CD8-positive, alpha-beta memory T cell (primary cell): Measurements from ENCODE around the gene SMG7. TPM values are rescaled to one million over a fixed set of nuclear protein-coding genes. Genes with fewer than 3 reads are reported as not detected.

Experiments
- CTCF ChIA-PET: fragments of 350-600 bp; sonication (Branson Sonifier 250); formaldehyde crosslinking; loops from one replicate; lab custom pipeline; 2021; ENCODE audit warnings: antibody characterized with exemption; lab: Charles Lee
- POLR2A ChIA-PET: fragments of 350-600 bp; sonication (Branson Sonifier 250); formaldehyde crosslinking; loops from one replicate; lab custom pipeline; 2021; ENCODE audit warnings: antibody characterized with exemption; lab: Charles Lee
- DNase-seq, 5 donors: peaks; one replicate each; pipeline versions ENCODE4 v3.0.0 to v3.0.0-alpha.2; 2020 to 2022; ENCODE audit warnings: mixed read lengths in 1 of 5
- H3K27ac ChIP-seq: one replicate; pipeline ENCODE4 v1.7.0; 2013; ENCODE audit warnings: low read depth, mild to moderate bottlenecking, low read length, moderate library complexity
- H3K27me3 ChIP-seq: 2 replicates; pipeline ENCODE4 v1.7.0; 2013; ENCODE audit warnings: low read length, mild to moderate bottlenecking; ENCODE audit not compliant: insufficient read depth, poor library complexity, severe bottlenecking
- H3K36me3 ChIP-seq: 2 replicates; pipeline ENCODE4 v1.7.0; 2013; ENCODE audit warnings: mild to moderate bottlenecking, low read length, moderate library complexity; ENCODE audit not compliant: insufficient read depth
- H3K4me1 ChIP-seq: 2 replicates; pipeline ENCODE4 v1.7.0; 2013; ENCODE audit warnings: mild to moderate bottlenecking, low read length, moderate library complexity; ENCODE audit not compliant: insufficient read depth
- H3K4me3 ChIP-seq: 2 replicates; pipeline ENCODE4 v1.7.0; 2013; ENCODE audit warnings: mild to moderate bottlenecking, low read length
- H3K9me3 ChIP-seq: 2 replicates; pipeline ENCODE4 v1.7.0; 2013; ENCODE audit warnings: mild to moderate bottlenecking, low read length
- H3K27ac Mint-ChIP-seq, 8 donors: one replicate each; pipeline ENCODE4 v1.8.0; 2020 to 2021; ENCODE audit warnings: mixed read lengths in 8 of 8, mild to moderate bottlenecking in 6 of 8, inconsistent platforms in 3 of 8, moderate library complexity in 3 of 8
- H3K27me3 Mint-ChIP-seq, 2 donors: one replicate each; pipeline ENCODE4 v1.8.0; 2020 to 2021; ENCODE audit warnings: mixed read lengths in 2 of 2, mild to moderate bottlenecking in 1 of 2, moderate library complexity in 1 of 2
- H3K36me3 Mint-ChIP-seq, 3 donors: one replicate each; pipeline ENCODE4 v1.8.0; 2020 to 2021; ENCODE audit warnings: mixed read lengths in 3 of 3, inconsistent platforms in 1 of 3, mild to moderate bottlenecking in 1 of 3
- H3K4me1 Mint-ChIP-seq, 3 donors: one replicate each; pipeline ENCODE4 v1.8.0; 2020 to 2021; ENCODE audit warnings: mixed read lengths in 3 of 3, inconsistent platforms in 1 of 3, mild to moderate bottlenecking in 1 of 3
- H3K4me3 Mint-ChIP-seq, 7 donors: one replicate each; pipeline ENCODE4 v1.8.0; 2020 to 2021; ENCODE audit warnings: mixed read lengths in 7 of 7, mild to moderate bottlenecking in 6 of 7, moderate library complexity in 4 of 7, inconsistent platforms in 2 of 7
- H3K9me3 Mint-ChIP-seq, 5 donors: one replicate each; pipeline ENCODE4 v1.8.0; 2020 to 2022; ENCODE audit warnings: mixed read lengths in 5 of 5, mild to moderate bottlenecking in 3 of 5, moderate library complexity in 2 of 5, inconsistent platforms in 1 of 5
- polyA plus RNA-seq: library from polyadenylated mRNA; unstranded; fragments of 300-500 nt; fragmentation: Illumina TruSeq; gene quantifications from one replicate; pipeline ENCODE4 v1.2.3, GENCODE V29; 2021
- total RNA-seq, 2 experiments: library from RNA; stranded (reverse); gene quantifications; one replicate each; pipeline ENCODE4 v1.2.3, GENCODE V29; 2021

The SMG7 gene
- total and polyA plus RNA-seq, 3 experiments from 2014 or later, result 30.5 to 74.7 (median 72.7) TPM

DNA sequence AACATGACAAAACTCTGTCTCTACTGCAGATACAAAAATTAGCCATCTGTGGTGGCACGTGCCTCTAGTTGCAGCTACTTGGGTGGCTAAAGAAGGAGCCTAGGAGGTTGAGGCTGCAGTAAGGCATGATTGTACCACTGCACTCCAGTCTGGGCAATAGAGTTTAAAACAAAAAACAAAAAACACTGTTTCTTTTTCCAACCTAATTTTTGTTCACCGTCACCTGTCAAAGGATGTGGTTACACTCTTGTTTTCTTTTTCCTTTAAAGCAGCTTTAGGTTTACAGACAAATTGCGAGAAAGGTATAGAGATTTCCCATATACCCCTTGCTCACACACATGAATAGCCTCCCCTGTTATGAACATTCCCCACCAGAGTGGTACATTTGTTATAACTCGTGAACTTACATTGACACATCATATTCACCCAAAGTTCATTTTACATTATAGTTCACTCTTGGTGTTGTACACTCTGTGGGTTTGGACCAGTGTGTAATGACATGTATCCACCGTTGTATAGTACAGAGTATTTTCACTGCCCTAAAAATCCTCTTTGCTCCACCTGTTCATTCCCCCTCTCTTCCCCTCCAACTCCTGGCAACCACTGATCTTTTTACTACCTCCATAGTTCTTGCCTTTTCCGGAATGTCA, 26.2 kb downstream of the SMG7 start:
- peak overlapping the region; percentile 24 to 77 (median 67) for H3K27ac Mint-ChIP-seq
- Histone ChIP-seq H3K4me1 (peaks cover 38% of the 10 kb centered on the region), H3K27ac (no peak overlapping the region), H3K36me3 (no peaks in the 10 kb centered on the region), H3K9me3 (no peaks in the 10 kb centered on the region), H3K27me3 (no peaks in the 10 kb centered on the region), H3K4me3 (no peak overlapping the region)
- peaks cover 0 to 2% (median 2%) of the 10 kb centered on the region in 3 donors for H3K36me3 Mint-ChIP-seq
- H3K27me3 Mint-ChIP-seq, result no peaks in the 10 kb centered on the region
- H3K4me1 Mint-ChIP-seq, result peaks cover 61 to 93% (median 85%) of the 10 kb centered on the region in 3 donors
- POLR2A ChIA-PET, result no interaction called here
- peak in 1 of 5 donors; percentile 12 for DNase-seq
- H3K4me3 Mint-ChIP-seq, result peak overlapping the region in 6 of 7 donors; percentile 42 to 54 (median 52)
- H3K9me3 Mint-ChIP-seq, result no peaks in the 10 kb centered on the region
- CTCF ChIA-PET, result no interaction called here

DNA sequence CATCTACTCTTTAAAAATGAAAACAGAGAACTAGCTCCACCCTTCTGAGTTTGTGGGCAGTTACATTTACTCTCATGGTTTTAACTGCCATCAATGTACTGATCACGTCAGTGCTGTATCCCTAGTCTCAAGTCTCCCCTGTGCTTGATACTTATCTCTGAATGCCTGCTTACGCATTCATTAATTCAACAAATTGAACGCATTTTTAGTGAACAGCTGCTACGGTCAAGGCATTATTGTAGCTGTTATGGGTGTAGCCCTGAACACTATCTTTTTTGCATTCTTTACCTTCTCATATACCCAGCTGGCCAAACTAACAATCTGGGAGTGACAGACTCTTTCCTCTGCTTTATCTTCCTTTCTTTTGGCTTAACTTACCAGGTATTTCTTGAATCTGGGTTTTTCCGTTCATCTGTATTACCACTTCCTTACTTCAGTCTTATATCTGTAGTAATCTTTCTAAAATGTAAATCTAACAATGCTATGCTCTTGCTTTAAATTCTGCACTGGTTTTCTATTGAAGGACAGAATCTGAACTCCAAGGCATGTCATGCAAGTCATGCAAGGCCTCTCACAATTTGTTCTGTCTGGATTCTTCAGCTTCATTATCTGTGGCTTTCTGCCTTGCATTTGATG, 33.3 kb downstream of the SMG7 start:
- no peak overlapping the region for H3K27ac ChIP-seq
- Mint-ChIP-seq H3K27ac (no peak overlapping the region), H3K4me1 (peaks cover 24 to 50% (median 35%) of the 10 kb centered on the region in 3 donors), H3K4me3 (no peak overlapping the region), H3K36me3 (peaks cover 0 to 5% (median 2%) of the 10 kb centered on the region in 3 donors), H3K9me3 (no peaks in the 10 kb centered on the region), H3K27me3 (no peaks in the 10 kb centered on the region)
- ChIA-PET POLR2A (no interaction called here), CTCF (interaction anchor here (1.3 kb wide), 1 partner anchor 17 kb away, joined by 3 read pairs; no protein-coding TSS in a partner anchor)
- peaks cover 6% of the 10 kb centered on the region for H3K4me1 ChIP-seq
- no peaks in the 10 kb centered on the region for H3K36me3 ChIP-seq
- H3K27me3 ChIP-seq, result no peaks in the 10 kb centered on the region
- no peak for DNase-seq
- H3K4me3 ChIP-seq, result no peak overlapping the region
- H3K9me3 ChIP-seq, result no peaks in the 10 kb centered on the region

DNA sequence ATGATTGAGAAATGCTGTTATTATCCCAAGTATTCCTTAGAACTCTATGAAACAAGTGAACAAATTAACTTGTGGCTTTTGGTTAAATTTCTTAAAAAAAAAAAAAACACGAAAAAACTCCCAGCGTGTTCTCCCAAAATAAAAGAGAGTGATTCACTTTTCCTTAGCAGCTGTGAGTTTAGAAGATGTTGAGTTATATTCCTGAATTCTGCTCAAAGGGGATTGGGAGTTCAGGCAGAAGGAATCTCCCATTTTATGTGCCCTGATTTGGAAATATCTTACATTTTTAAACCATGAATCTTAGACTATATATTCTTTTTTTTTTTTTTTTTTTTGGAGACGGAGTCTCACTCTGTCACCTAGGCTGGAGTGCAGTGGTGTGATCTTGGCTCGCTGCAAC, 34.3 kb downstream of the SMG7 start:
- H3K36me3 ChIP-seq, result no peaks in the 10 kb centered on the region

DNA sequence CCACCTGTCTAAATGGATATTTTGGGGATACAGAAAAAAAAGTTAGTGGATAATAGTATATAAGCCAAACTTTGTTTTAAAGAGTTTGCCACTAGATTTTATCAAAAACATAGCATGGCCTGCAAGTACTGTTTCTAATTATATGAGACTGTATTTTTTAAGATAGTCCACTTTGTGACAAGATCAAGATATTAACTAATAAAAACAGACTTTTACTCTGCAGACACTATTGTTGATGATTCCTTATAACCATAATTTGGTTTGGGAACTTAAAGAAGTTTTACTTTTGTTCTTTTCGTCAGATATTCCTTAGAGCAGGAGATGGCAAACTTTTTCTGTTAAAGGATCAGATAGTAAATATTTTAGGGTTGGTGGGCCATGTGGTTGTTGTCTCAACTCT, 36.4 kb downstream of the SMG7 start:
- Mint-ChIP-seq H3K27ac (peak overlapping the region in 1 of 8 donors; percentile 50), H3K4me1 (peaks cover 15 to 37% (median 17%) of the 10 kb centered on the region in 3 donors), H3K9me3 (no peaks in the 10 kb centered on the region), H3K27me3 (no peaks in the 10 kb centered on the region), H3K4me3 (no peak overlapping the region), H3K36me3 (peaks cover 0 to 6% (median 2%) of the 10 kb centered on the region in 3 donors)
- Histone ChIP-seq H3K27ac (no peak overlapping the region), H3K27me3 (no peaks in the 10 kb centered on the region), H3K4me1 (peaks cover 6% of the 10 kb centered on the region), H3K36me3 (no peaks in the 10 kb centered on the region), H3K4me3 (no peak overlapping the region), H3K9me3 (no peaks in the 10 kb centered on the region)
- DNase-seq, result no peak
- POLR2A ChIA-PET, result no interaction called here
- CTCF ChIA-PET, result no interaction called here

More for the DNA sequence above, 34.3 kb downstream of the SMG7 start:
- ChIA-PET CTCF (no interaction called here), POLR2A (no interaction called here)
- H3K4me1 Mint-ChIP-seq, result peaks cover 23 to 46% (median 32%) of the 10 kb centered on the region in 3 donors
- H3K27ac Mint-ChIP-seq, result no peak overlapping the region
- Histone ChIP-seq H3K27me3 (no peaks in the 10 kb centered on the region), H3K4me1 (peaks cover 6% of the 10 kb centered on the region), H3K4me3 (no peak overlapping the region), H3K9me3 (no peaks in the 10 kb centered on the region), H3K27ac (no peak overlapping the region)
- H3K4me3 Mint-ChIP-seq, result no peak overlapping the region
- H3K36me3 Mint-ChIP-seq, result peaks cover 0 to 5% (median 2%) of the 10 kb centered on the region in 3 donors
- no peaks in the 10 kb centered on the region for H3K27me3 Mint-ChIP-seq
- no peaks in the 10 kb centered on the region for H3K9me3 Mint-ChIP-seq
- no peak for DNase-seq

DNA sequence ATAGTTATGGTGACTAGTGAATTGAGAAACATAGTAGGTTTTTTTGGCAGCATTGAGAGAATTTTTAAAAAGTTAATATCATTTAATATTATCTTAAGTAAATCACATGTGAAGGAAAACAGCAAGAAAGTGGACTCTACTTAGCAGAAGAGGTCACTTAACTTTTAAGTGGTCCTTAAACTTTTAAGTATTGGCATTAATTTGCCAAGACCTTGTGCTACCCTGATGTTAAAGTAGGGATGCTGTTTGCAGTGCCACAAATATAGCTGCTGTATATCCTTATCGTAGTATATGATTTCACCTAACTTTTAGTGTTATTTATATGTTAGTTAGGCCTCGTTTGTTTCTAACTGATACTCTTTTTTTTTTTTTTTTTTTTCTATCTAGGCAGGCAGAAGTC, 40.2 kb downstream of the SMG7 start:
- Histone ChIP-seq H3K4me3 (no peak overlapping the region), H3K27me3 (no peaks in the 10 kb centered on the region), H3K9me3 (no peaks in the 10 kb centered on the region), H3K36me3 (peaks cover 16% of the 10 kb centered on the region), H3K4me1 (no peaks in the 10 kb centered on the region), H3K27ac (no peak overlapping the region)
- H3K36me3 Mint-ChIP-seq, result peaks cover 0 to 40% (median 7%) of the 10 kb centered on the region in 3 donors
- ChIA-PET CTCF (no interaction called here), POLR2A (no interaction called here)
- H3K27ac Mint-ChIP-seq, result peak overlapping the region in 2 of 8 donors; percentile 6 to 65
- peaks cover 12 to 45% (median 33%) of the 10 kb centered on the region in 3 donors for H3K4me1 Mint-ChIP-seq
- DNase-seq, result no peak
- no peaks in the 10 kb centered on the region for H3K27me3 Mint-ChIP-seq
- H3K9me3 Mint-ChIP-seq, result no peaks in the 10 kb centered on the region
- H3K4me3 Mint-ChIP-seq, result no peak overlapping the region

DNA sequence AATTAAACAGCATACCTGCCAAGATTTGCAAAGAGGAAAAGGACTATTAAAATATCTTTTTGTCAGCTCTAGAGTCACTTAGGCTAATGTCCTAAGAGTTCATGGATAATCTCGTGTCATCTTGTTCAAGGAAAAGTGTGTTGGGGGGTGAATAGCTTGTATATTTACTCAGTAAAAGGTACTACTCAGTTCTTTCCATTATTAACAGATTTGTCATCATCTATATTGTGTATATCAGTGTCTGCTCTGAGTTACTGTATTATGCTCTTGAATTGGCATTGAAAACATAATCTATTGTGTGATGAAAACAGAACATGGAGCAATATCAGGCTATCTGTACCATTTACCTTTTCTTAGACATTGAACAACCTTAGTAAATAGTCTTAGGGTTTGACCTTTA, 41.9 kb downstream of the SMG7 start:
- DNase-seq, result no peak
- Mint-ChIP-seq H3K36me3 (peaks cover 0 to 54% (median 7%) of the 10 kb centered on the region in 3 donors), H3K4me3 (no peak overlapping the region), H3K4me1 (peaks cover 10 to 34% (median 33%) of the 10 kb centered on the region in 3 donors), H3K27me3 (no peaks in the 10 kb centered on the region), H3K9me3 (no peaks in the 10 kb centered on the region), H3K27ac (peak overlapping the region in 3 of 8 donors; percentile 18 to 49 (median 24))
- POLR2A ChIA-PET, result no interaction called here
- CTCF ChIA-PET, result no interaction called here
- no peaks in the 10 kb centered on the region for H3K27me3 ChIP-seq
- H3K4me1 ChIP-seq, result no peaks in the 10 kb centered on the region
- no peak overlapping the region for H3K27ac ChIP-seq
- H3K9me3 ChIP-seq, result no peaks in the 10 kb centered on the region
- H3K4me3 ChIP-seq, result no peak overlapping the region
- H3K36me3 ChIP-seq, result peaks cover 24% of the 10 kb centered on the region

DNA sequence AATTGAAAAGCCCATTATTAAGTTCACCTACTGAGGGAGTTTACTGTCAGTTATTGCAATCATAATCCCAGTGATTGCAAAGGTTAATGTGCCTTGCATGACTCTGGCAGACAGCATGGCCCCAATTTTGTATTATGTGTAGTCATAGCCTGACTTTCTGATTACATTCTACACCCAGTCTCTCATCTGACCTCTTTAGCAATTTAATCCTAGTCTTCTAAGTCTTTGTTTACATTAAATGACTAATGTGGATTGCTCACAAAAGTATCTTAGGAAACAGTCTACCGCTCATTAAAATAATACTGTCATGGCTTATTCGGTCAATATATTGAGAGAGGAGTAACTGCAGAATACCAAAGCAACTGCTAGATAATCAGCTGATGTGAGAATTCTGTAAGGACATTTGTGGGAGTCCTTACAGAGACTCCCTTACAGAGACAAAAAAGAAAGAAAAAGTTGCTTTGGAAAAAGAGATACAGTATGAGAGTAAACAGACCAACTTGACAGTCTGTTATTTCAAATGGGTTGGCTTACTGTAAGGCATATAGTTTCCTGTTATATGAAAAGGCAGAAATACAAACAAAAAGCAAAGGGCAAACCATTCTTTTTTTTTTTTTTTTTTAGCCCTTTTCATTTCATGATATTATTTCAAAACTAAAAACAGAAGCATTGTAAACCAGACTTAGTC, 42.8 kb downstream of the SMG7 start:
- no peaks in the 10 kb centered on the region for H3K4me1 ChIP-seq
- H3K27ac Mint-ChIP-seq, result peak overlapping the region in 5 of 8 donors; percentile 17 to 57 (median 24)
- no peak overlapping the region for H3K4me3 ChIP-seq
- peaks cover 24% of the 10 kb centered on the region for H3K36me3 ChIP-seq
- no peaks in the 10 kb centered on the region for H3K9me3 Mint-ChIP-seq
- peaks cover 10 to 33% (median 29%) of the 10 kb centered on the region in 3 donors for H3K4me1 Mint-ChIP-seq
- no peaks in the 10 kb centered on the region for H3K27me3 ChIP-seq
- H3K4me3 Mint-ChIP-seq, result no peak overlapping the region
- CTCF ChIA-PET, result no interaction called here
- DNase-seq, result no peak
- no peaks in the 10 kb centered on the region for H3K9me3 ChIP-seq
- POLR2A ChIA-PET, result no interaction called here
- H3K27ac ChIP-seq, result no peak overlapping the region
- no peaks in the 10 kb centered on the region for H3K27me3 Mint-ChIP-seq
- peaks cover 0 to 58% (median 7%) of the 10 kb centered on the region in 3 donors for H3K36me3 Mint-ChIP-seq

DNA sequence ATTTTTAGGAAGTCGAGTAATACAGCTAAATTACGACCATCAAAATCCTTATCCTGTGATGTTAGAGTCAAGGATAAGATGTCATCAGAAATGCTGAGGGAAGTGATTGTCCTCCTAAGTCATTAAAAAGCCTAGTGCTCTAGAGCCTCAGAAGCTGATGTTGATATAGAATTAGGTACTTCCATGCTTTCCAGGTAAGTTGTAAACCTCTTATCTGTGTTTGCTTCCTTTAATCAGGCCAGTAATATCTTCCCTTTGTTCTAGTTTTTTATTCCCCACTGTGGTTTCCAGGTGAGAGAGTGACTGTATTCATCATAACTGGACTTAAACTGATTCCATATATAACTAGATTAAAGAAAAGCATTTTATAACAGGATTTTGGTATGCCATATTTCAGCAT, 44.4 kb downstream of the SMG7 start:
- CTCF ChIA-PET, result no interaction called here

More for the DNA sequence above, 44.4 kb downstream of the SMG7 start:
- H3K36me3 ChIP-seq, result peaks cover 24% of the 10 kb centered on the region
- H3K27ac ChIP-seq, result no peak overlapping the region
- peaks cover 0 to 71% (median 14%) of the 10 kb centered on the region in 3 donors for H3K36me3 Mint-ChIP-seq
- H3K27ac Mint-ChIP-seq, result peak overlapping the region in 2 of 8 donors; percentile 7 to 19
- H3K4me1 ChIP-seq, result no peaks in the 10 kb centered on the region
- no peaks in the 10 kb centered on the region for H3K27me3 ChIP-seq
- H3K4me1 Mint-ChIP-seq, result peaks cover 3 to 29% (median 20%) of the 10 kb centered on the region in 3 donors
- no peak overlapping the region for H3K4me3 Mint-ChIP-seq
- DNase-seq, result no peak
- no peaks in the 10 kb centered on the region for H3K27me3 Mint-ChIP-seq
- POLR2A ChIA-PET, result no interaction called here
- no peak overlapping the region for H3K4me3 ChIP-seq
- H3K9me3 ChIP-seq, result no peaks in the 10 kb centered on the region
- no peaks in the 10 kb centered on the region for H3K9me3 Mint-ChIP-seq
